Esophagus squamous epithelium (tissue), 5 donors: ENCODE measurements around the gene PIK3C3. TPM values are rescaled to one million over a fixed set of nuclear protein-coding genes. Genes with fewer than 3 reads are reported as not detected.
A peak's percentile ranks its signal among the peaks of the same experiment; 100 is the strongest.

Source experiments
- DNase-seq: peaks from one replicate; lab custom pipeline; 2025; lab: John Stamatoyannopoulos, UW
- H3K27ac ChIP-seq, 4 donors: fragments of 200-600 bp; sonication (generic); one replicate each; pipeline ENCODE4 v1.5.1; 2016 to 2019; ENCODE audit warnings: mild to moderate bottlenecking in 1 of 4
- H3K27me3 ChIP-seq, 4 donors: fragments of 200-600 bp; sonication (generic); 1 replicate in 3 of 4; 2 replicates in 1 of 4; pipeline versions ENCODE4 v1.5.1 to v1.6.0; 2017 to 2021; ENCODE audit warnings: antibody characterized with exemption in 1 of 4
- H3K36me3 ChIP-seq, 3 donors: fragments of 200-600 bp; sonication (generic); one replicate each; pipeline ENCODE4 v1.5.1; 2016 to 2019
- H3K4me1 ChIP-seq, 3 donors: fragments of 200-600 bp; sonication (generic); one replicate each; pipeline ENCODE4 v1.5.1; 2017 to 2019
- H3K4me3 ChIP-seq, 4 donors: fragments of 200-600 bp; sonication (generic); 1 replicate in 3 of 4; 2 replicates in 1 of 4; pipeline ENCODE4 v1.5.1; 2016 to 2019; ENCODE audit warnings: mild to moderate bottlenecking in 2 of 4, moderate library complexity in 1 of 4
- H3K9me3 ChIP-seq, 3 donors: fragments of 200-600 bp; sonication (generic); one replicate each; pipeline ENCODE4 v1.5.1; 2016 to 2019
- POLR2A ChIP-seq, 4 donors: fragments of 450-650 bp; IDR thresholded peaks; one replicate each; pipeline ENCODE4 v1.6.1; 2017; ENCODE audit warnings: antibody characterized with exemption in 4 of 4, mild to moderate bottlenecking in 4 of 4, moderate library complexity in 3 of 4
- WGBS, 2 donors: methylation state at CpG; one replicate each; pipeline ENCODE4 v1.1.5; 2018; 5-methylcytosine and 5-hydroxymethylcytosine counted together
- intact Hi-C: fragments of 100-400 bp; cut with DNase I; formaldehyde crosslinking; loops from one replicate; pipeline ENCODE4 v1.15.0; 2022
- total RNA-seq, 4 donors: library from RNA; depleted of rRNA; stranded (reverse); fragments of >200 nt; gene quantifications; one replicate each; pipeline ENCODE4 v1.1.0, GENCODE V29; 2016
- TF ChIP-seq, protein P1 (sequence below), 6 experiments: fragments of 450-650 bp in 4 of 6; fragments of 200-600 bp in 2 of 6; sonication (generic) in 2 of 6; IDR thresholded peaks; one replicate each; pipeline ENCODE4 v1.5.1; 2016 to 2019; ENCODE audit warnings: antibody characterized with exemption in 6 of 6, mild to moderate bottlenecking in 4 of 6, moderate library complexity in 4 of 6
- donor health status: DM: yes; HTN: yes; CAD: no.

PIK3C3 gene
- total RNA-seq, result 10 to 100 TPM; 17.2 to 43.9 (median 23.6) TPM

DNA sequence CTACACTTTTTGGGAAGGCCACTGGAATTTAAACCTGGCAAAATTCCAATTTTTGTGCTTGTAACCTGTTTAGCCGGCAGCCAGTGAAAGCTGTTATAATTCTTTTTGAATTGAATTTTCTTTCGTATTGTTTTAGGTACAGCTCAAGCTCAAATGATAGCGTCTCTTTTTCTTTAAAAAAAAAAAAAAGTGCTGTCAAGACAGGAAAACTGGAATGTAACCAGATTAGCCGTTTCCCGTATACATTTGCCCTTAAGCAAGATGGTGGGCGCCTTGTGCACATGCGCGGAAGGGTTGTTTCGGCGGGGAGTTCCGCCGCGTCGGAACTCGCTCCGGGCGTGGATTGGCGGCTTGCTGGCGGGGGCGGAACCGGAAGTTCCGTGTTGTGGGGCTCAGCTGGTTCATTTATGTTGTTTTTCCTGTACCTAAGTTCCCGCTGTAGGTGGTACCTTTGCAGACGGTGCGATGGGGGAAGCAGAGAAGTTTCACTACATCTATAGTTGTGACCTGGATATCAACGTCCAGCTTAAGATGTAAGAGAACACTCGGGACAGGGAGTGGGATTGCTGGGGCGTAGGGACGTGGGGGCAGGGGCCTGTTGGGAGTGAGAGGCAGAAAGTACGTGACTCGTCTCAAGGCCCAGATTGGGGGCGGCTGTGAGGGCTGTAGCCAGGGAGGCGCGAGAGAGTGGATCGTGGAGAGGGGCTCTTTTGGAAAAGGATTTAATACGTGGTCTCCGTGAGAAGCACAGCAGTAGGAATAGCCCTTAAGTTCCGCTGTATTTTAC lies at the start of gene PIK3C3:
TSS of gene PIK3C3 (plus strand) at position 408 of the 787 bp plus-strand sequence. CDS start at position 466, 58 bp downstream.
- H3K4me3 ChIP-seq, result peak within 1 kb of the TSS; percentile 43 to 97 (median 80)
- intact Hi-C loops, result no loop called here
- peaks cover 0 to 27% (median 0%) of the 10 kb centered on the region in 3 donors for H3K36me3 ChIP-seq
- peak; percentile 52 for DNase-seq
- no peaks in the 10 kb centered on the region for H3K9me3 ChIP-seq
- H3K4me1 ChIP-seq, result peaks cover 0 to 34% (median 4%) of the 10 kb centered on the region in 3 donors
- peak within 1 kb of the TSS; percentile 67 to 85 (median 78) for H3K27ac ChIP-seq
- 0 to 1% methylated on average over 34 to 35 of the region's 38 CpGs for WGBS, 2 donors
- peak in 2 of 4 donors; percentile 37 to 49 for TF ChIP-seq POLR2A (IDR thresholded peaks at IDR 0.05)
- TF ChIP-seq, protein P1, sequence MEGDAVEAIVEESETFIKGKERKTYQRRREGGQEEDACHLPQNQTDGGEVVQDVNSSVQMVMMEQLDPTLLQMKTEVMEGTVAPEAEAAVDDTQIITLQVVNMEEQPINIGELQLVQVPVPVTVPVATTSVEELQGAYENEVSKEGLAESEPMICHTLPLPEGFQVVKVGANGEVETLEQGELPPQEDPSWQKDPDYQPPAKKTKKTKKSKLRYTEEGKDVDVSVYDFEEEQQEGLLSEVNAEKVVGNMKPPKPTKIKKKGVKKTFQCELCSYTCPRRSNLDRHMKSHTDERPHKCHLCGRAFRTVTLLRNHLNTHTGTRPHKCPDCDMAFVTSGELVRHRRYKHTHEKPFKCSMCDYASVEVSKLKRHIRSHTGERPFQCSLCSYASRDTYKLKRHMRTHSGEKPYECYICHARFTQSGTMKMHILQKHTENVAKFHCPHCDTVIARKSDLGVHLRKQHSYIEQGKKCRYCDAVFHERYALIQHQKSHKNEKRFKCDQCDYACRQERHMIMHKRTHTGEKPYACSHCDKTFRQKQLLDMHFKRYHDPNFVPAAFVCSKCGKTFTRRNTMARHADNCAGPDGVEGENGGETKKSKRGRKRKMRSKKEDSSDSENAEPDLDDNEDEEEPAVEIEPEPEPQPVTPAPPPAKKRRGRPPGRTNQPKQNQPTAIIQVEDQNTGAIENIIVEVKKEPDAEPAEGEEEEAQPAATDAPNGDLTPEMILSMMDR (IDR thresholded peaks at IDR 0.05), result peak in 1 of 6 experiments; percentile 8
- peaks cover 0 to 4% (median 0%) of the 10 kb centered on the region in 4 donors for H3K27me3 ChIP-seq

DNA sequence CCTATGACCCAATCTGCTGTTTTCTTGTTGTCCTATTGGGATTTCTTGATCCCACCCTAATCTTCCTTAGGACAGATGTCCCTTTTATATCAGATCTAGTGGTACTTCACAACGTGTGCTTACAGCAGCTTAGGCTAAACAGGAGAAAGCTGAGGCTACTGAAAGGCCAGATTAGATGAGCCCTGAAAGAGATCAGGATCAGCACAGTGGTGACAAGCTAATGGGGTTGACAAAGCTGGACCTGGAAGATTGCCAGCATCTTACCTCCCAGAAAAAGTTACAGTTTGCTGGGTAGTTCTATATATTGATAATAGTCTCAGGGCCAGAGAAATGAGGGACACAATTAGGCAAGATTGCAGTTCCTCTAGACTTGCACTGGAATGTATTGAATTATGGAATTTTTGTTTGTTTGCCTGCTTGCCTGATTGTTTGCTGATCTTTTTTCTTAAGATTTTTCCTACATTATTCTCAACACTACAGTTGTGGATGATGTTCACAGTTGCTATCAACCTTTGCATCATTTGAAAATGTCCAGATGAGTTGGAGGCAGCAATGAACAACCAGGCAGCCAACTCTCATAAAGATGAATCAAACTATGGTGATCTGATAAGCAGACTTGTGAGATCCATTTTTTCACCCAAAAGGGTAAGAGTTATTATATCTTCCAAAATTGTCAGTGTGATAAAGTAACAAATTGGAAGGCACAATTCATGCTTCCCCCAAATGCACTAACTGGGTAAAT lies 49.1 kb upstream of the PIK3C3 start:
- TF ChIP-seq POLR2A (IDR thresholded peaks at IDR 0.05), result no peak
- TF ChIP-seq, protein P1 (IDR thresholded peaks at IDR 0.05), result no peak
- Histone ChIP-seq H3K36me3 (no peaks in the 10 kb centered on the region), H3K4me1 (no peaks in the 10 kb centered on the region), H3K4me3 (no peak overlapping the region), H3K27ac (no peak overlapping the region), H3K9me3 (no peaks in the 10 kb centered on the region), H3K27me3 (no peaks in the 10 kb centered on the region)
- 43 to 70% methylated on average over 1 of the region's 1 CpG for WGBS, 2 donors
- intact Hi-C loops, result no loop called here
- DNase-seq, result no peak

DNA sequence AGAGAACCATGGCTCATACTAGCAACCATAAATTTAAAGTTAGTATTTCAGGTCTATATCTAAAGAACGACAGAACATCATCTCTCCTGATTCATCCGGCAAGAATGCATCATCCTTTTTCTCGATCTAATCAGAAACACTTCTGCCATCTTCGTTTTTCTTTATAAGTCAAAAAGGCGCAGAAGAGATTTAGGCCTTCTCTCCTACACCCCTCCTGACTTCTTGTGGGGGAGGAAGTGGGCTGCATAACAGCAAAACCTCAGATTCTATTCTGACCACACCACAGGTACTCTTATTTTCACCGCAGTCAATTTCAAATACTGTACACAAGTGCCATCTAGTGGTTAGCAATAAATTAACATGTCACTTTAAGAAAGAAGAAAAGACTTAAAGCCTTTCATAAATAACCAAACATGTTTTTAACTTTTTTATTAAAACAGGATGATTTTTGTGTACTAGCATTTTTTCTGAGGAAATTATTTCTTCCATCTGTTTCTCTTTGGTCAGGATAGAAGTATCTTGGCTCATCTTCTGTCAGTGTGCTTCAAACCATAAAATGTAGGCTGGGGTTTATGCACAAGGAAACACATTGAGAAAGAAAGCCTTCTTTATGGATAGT lies 48.4 kb upstream of the PIK3C3 start:
- Histone ChIP-seq H3K4me3 (no peak overlapping the region), H3K9me3 (no peaks in the 10 kb centered on the region), H3K4me1 (no peaks in the 10 kb centered on the region), H3K36me3 (no peaks in the 10 kb centered on the region), H3K27ac (no peak overlapping the region), H3K27me3 (no peaks in the 10 kb centered on the region)
- TF ChIP-seq, protein P1 (IDR thresholded peaks at IDR 0.05), result peak; percentile 35 to 68 (median 48)
- TF ChIP-seq POLR2A (IDR thresholded peaks at IDR 0.05), result no peak
- DNase-seq, result no peak
- intact Hi-C loops, result no loop called here
- 21 to 28% methylated on average over 6 of the region's 6 CpGs for whole genome bisulfite sequencing, 2 donors

DNA sequence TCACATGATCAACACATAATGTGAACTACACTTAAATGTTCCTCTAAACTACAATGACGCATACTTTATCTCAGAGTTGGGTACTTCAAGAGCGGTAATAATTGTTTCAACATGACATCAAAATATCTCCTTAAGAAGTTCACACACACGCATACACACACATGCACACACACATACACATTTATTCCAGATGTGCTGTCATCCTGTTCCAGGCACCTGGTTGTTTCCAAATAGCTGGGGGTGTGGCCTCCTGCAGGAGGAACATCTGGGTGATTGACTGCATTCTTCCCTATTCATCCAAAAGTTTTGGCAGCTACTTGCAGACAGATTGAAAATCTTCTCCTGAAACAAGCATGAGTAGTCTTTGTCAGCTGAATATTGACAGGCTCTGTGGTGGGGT lies 37.9 kb upstream of the PIK3C3 start:
- 79 to 80% methylated on average over 3 of the region's 3 CpGs for WGBS, 2 donors
- Histone ChIP-seq H3K27ac (no peak overlapping the region), H3K27me3 (no peaks in the 10 kb centered on the region), H3K4me1 (no peaks in the 10 kb centered on the region), H3K4me3 (no peak overlapping the region), H3K36me3 (no peaks in the 10 kb centered on the region), H3K9me3 (no peaks in the 10 kb centered on the region)
- intact Hi-C loops, result no loop called here
- TF ChIP-seq, protein P1 (IDR thresholded peaks at IDR 0.05), result no peak
- TF ChIP-seq POLR2A (IDR thresholded peaks at IDR 0.05), result no peak
- no peak for DNase-seq
